Breast epithelium (tissue), 4 donors: ENCODE measurements around the gene HSD11B2. TPM values are rescaled to one million over a fixed set of nuclear protein-coding genes. Genes with fewer than 3 reads are reported as not detected.

Source experiments
- DNase-seq, 2 donors: peaks; one replicate each; pipeline ENCODE4 v3.0.0-alpha.2; 2019; ENCODE audit warnings: low spot score in 2 of 2
- H3K27ac ChIP-seq, 2 donors: fragments of 200-600 bp; sonication (generic) in 1 of 2; one replicate each; pipeline ENCODE4 v1.5.1; 2016 to 2019; ENCODE audit warnings: mild to moderate bottlenecking in 1 of 2
- H3K27me3 ChIP-seq, 2 donors: fragments of 200-600 bp; sonication (generic) in 1 of 2; one replicate each; pipeline versions ENCODE4 v1.5.1 to v1.6.0; 2017 to 2019; ENCODE audit warnings: control low read depth in 1 of 2, mild to moderate bottlenecking in 1 of 2
- H3K36me3 ChIP-seq: fragments of 200-600 bp; one replicate; pipeline ENCODE4 v1.5.1; 2019
- H3K4me1 ChIP-seq, 2 donors: fragments of 200-600 bp; sonication (generic); one replicate each; pipeline ENCODE4 v1.5.1; 2016 to 2019; ENCODE audit warnings: control low read depth in 1 of 2
- H3K4me3 ChIP-seq, 3 donors: fragments of 200-600 bp; sonication (generic); 1 replicate in 2 of 3; 2 replicates in 1 of 3; pipeline ENCODE4 v1.5.1; 2016 to 2019; ENCODE audit warnings: mild to moderate bottlenecking in 3 of 3, moderate library complexity in 2 of 3
- H3K9me3 ChIP-seq, 2 donors: fragments of 200-600 bp; sonication (generic) in 1 of 2; one replicate each; pipeline ENCODE4 v1.5.1; 2016 to 2019; ENCODE audit warnings: control low read depth in 1 of 2
- CTCF ChIP-seq, 3 donors: fragments of 450-650 bp; IDR thresholded peaks; one replicate each; pipeline ENCODE4 v1.5.1; 2016 to 2017; ENCODE audit warnings: antibody characterized with exemption in 3 of 3, mild to moderate bottlenecking in 3 of 3, moderate library complexity in 3 of 3
- POLR2A ChIP-seq: fragments of 450-650 bp; IDR thresholded peaks from one replicate; pipeline ENCODE4 v1.6.1; 2016; ENCODE audit warnings: antibody characterized with exemption, mild to moderate bottlenecking, moderate library complexity
- POLR2AphosphoS5 ChIP-seq, 3 donors: sonication (generic); formaldehyde crosslinking; IDR thresholded peaks; one replicate each; pipeline ENCODE4 v1.6.1; 2017; ENCODE audit warnings: antibody characterized with exemption in 3 of 3
- intact Hi-C: fragments of 100-400 bp; cut with DNase I; formaldehyde crosslinking; loops from one replicate; pipeline ENCODE4 v1.15.1; 2023; ENCODE audit warnings: low total_unique reads
- total RNA-seq, 3 donors: library from RNA; depleted of rRNA; stranded (reverse); fragments of >200 nt; gene quantifications; one replicate each; pipeline ENCODE4 v1.1.0, GENCODE V29; 2016

The HSD11B2 gene
- 10 to 100 TPM in 2 of 3 donors, under 1 TPM in 1; 0.32 to 66.9 (median 10.2) TPM for total RNA-seq

GRCh38 chr16:67430977-67431774, at the start of gene HSD11B2:
Gene HSD11B2 (plus strand): TSS chr16:67431121. CDS start chr16:67431249, 128 bp downstream.
- H3K4me3 ChIP-seq, result peak within 1 kb of the TSS; percentile 32 to 81 (median 58)
- no peaks in the 10 kb centered on the region for H3K36me3 ChIP-seq
- H3K4me1 ChIP-seq, result peaks cover 4 to 14% of the 10 kb centered on the region in 2 donors
- H3K9me3 ChIP-seq, result no peaks in the 10 kb centered on the region
- TF ChIP-seq POLR2A, result no peak
- TF ChIP-seq CTCF (IDR thresholded peaks at IDR 0.05), result no peak
- TF ChIP-seq POLR2AphosphoS5 (IDR thresholded peaks at IDR 0.05), result no peak
- intact Hi-C loops, result no loop called here
- DNase-seq, result peak in 1 of 2 donors; percentile 41
- H3K27me3 ChIP-seq, result no peaks in the 10 kb centered on the region
- peak within 1 kb of the TSS; percentile 79 to 88 for H3K27ac ChIP-seq

GRCh38 chr16:67383284-67383683, 47.6 kb upstream of the HSD11B2 start:
- Histone ChIP-seq H3K4me3 (no peak overlapping the region), H3K27me3 (no peaks in the 10 kb centered on the region), H3K4me1 (no peaks in the 10 kb centered on the region), H3K36me3 (no peaks in the 10 kb centered on the region), H3K27ac (no peak overlapping the region), H3K9me3 (no peaks in the 10 kb centered on the region)
- no peak for DNase-seq
- TF ChIP-seq POLR2A (no peak), CTCF (IDR thresholded peaks at IDR 0.05) (no peak), POLR2AphosphoS5 (IDR thresholded peaks at IDR 0.05) (no peak)
- intact Hi-C loops, result no loop called here

GRCh38 chr16:67384778-67385510, 46.0 kb upstream of the HSD11B2 start:
- TF ChIP-seq POLR2A, result no peak
- TF ChIP-seq CTCF (IDR thresholded peaks at IDR 0.05), result no peak
- TF ChIP-seq POLR2AphosphoS5 (IDR thresholded peaks at IDR 0.05), result no peak
- intact Hi-C loops, result loop anchor here (1.0 kb wide), 1 partner anchor 25 kb away; no protein-coding TSS in a partner anchor
- H3K4me1 ChIP-seq, result no peaks in the 10 kb centered on the region
- H3K27me3 ChIP-seq, result no peaks in the 10 kb centered on the region
- no peaks in the 10 kb centered on the region for H3K36me3 ChIP-seq
- H3K9me3 ChIP-seq, result no peaks in the 10 kb centered on the region
- H3K4me3 ChIP-seq, result no peak overlapping the region
- H3K27ac ChIP-seq, result no peak overlapping the region
- no peak for DNase-seq

- TF ChIP-seq POLR2AphosphoS5 (IDR thresholded peaks at IDR 0.05) (no peak), POLR2A (no peak), CTCF (IDR thresholded peaks at IDR 0.05) (no peak)
- H3K9me3 ChIP-seq, result no peaks in the 10 kb centered on the region
- no peak for DNase-seq
- no peaks in the 10 kb centered on the region for H3K36me3 ChIP-seq
- intact Hi-C loops, result loop anchor here (1.0 kb wide), 1 partner anchor 20 kb away; no protein-coding TSS in a partner anchor
- H3K27me3 ChIP-seq, result no peaks in the 10 kb centered on the region
- H3K4me3 ChIP-seq, result no peak overlapping the region
- no peaks in the 10 kb centered on the region for H3K4me1 ChIP-seq
- H3K27ac ChIP-seq, result no peak overlapping the region
These were observed 44.0 kb upstream of the HSD11B2 start for GRCh38 chr16:67386861-67387455.
